ENCODE results near the gene SPOCK1.

DNA sequence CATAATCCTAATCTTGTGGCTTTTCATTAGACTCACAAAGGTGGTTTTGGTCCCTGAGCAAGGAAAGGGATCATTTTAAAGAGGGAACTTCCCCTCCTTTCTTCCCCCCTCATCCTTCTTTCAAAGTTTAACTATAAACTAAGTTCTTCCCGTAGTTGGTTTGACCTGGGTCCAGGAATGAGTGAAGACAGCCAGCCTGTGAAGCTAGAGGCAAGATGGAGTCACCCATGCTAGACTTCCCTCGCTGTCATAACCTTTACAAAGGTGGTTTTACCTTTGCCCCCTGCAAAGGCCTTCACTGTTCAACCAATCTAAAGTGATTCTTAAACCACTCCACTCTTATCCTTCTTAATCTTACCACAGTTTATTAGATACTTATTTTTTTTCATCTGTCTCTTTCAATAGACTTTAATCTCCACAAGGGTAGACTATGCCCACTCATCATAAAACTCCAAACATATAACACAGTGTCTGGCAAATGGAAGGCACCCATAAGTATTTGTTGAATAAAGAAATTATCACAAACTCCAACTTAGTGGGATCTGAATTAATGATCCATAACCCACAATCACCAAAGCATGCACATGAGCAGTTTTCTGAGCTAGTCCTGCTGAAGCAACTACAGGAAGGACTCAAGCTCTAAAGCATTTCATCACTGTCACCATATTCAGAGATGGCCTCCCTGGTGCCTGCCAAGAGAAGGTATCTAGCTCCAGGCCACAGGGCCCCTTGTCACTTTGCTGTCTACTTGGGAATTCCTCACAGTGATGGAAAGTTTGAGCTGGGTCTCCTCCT is 369.0 kb downstream of the SPOCK1 start:
- TF ChIP-seq, protein P1, sequence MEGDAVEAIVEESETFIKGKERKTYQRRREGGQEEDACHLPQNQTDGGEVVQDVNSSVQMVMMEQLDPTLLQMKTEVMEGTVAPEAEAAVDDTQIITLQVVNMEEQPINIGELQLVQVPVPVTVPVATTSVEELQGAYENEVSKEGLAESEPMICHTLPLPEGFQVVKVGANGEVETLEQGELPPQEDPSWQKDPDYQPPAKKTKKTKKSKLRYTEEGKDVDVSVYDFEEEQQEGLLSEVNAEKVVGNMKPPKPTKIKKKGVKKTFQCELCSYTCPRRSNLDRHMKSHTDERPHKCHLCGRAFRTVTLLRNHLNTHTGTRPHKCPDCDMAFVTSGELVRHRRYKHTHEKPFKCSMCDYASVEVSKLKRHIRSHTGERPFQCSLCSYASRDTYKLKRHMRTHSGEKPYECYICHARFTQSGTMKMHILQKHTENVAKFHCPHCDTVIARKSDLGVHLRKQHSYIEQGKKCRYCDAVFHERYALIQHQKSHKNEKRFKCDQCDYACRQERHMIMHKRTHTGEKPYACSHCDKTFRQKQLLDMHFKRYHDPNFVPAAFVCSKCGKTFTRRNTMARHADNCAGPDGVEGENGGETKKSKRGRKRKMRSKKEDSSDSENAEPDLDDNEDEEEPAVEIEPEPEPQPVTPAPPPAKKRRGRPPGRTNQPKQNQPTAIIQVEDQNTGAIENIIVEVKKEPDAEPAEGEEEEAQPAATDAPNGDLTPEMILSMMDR (IDR thresholded peaks at IDR 0.05), result no peak
- TF ChIP-seq POLR2AphosphoS5 (IDR thresholded peaks at IDR 0.05), result no peak
- TF ChIP-seq POLR2A (IDR thresholded peaks at IDR 0.05), result no peak
- TF ChIP-seq EP300 (IDR thresholded peaks at IDR 0.05), result no peak

All from stomach (tissue), 4 donors.